Measurements from ENCODE around the gene NOL3. TPM values are rescaled to one million over a fixed set of nuclear protein-coding genes. Genes with fewer than 3 reads are reported as not detected.

Gene NOL3
- total RNA-seq, 1 experiment from 2014 or later = 32.3 TPM

- no peak for DNase-seq (ENCODE audit: low read depth)
Measured at GRCh38 chr16:67188798-67189197, 18.5 kb downstream of the NOL3 start.

DNA sequence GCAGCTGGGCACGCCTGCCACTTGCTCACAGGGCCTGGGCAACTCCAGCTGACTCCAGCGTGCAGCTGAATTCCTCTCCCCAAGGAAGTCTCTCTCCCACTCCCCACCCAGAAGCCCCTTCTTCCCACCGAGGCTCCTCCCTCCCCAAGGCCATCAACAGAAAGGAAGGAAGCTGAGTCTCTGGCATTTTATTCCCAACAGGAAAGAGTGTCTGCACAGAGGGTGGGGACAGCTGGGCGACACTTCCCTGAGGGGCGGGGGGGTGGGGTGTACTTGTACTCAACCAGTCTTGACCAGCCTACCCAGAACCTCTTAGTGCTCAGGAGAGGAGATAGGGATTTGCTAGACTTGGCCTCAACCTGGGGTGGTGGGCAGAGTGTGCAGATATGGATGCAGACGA lies 19.7 kb downstream of the NOL3 start, which contains the start of gene EXOC3L1:
Gene EXOC3L1, minus strand, starts transcription at position 96 of the 400 bp plus-strand sequence. CDS start 460 bp downstream, outside the sequence.
- DNase-seq (ENCODE audit: low read depth) = no peak

DNA sequence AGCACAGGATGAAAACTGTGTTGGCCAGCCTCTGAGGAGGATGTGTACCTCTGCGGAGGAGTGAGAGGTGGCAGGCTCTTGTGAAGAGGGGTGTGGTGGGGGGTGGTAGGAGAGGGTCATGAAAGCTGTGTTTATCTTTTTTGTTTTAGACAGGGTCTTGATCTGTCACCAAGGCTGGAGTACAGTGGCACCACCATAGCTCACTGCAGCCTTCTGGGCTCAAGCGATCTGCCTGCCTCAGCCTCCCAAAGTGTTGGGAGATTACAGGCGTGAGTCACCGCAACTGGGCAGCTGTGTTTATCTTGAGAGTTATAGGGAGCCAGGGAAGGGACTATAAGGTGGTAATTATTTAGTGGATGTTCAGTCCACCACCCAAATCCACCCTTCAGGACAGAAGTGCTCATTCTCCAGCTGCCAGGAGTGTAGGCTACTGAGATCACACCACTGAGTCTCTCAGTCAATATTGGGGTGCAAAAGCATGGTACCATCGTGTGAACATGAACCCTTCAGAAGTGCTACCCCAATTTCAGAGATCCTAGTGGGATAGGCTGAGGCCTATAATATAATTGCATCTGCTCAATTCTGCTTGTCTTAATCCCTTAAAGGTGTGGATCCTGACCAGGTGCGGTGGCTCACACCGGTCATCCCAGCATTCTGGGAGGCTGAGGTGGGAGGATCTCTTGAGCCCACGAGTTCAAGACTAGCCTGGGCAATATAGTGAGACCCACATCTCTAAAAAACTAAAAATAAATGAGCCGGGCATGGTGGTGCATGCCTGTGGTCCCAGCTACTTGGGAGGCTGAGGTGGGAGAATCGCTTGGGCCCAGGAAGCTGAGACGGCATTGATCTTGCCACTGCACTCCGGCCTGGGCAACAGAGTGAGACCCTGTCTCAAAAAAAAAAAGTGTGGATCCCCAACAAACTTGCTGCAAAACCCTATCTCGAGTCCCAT lies 20.4 kb downstream of the NOL3 start:
- peak; percentile 56 for DNase-seq (ENCODE audit: low read depth)

DNA sequence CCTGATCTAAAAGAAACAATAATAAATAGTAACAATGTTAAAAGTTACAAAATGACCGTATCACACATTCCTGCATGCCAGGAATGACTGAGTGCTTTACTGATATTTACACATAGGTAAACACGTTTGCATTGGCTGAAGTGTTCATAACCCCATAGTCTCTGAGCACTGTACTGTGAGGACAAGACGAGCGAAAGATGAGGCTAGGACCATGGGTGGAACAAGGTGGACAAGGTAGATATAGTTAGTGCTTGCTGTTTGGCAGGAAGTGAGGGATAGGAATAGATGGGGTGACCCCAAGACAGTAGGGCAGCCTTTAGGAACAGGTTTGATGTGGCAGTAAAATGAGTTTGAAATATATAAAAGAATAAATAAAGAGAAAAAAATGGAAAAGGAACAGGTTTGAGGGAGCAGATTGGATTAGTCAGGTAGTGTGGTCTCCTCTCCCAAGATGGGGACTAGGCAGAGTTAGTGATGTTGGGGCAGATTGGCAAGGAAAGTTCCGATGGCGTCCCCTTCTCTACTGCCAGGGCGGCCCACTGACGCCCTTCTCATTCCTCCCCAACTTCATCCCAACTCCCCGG lies 21.2 kb downstream of the NOL3 start:
- no peak for DNase-seq (ENCODE audit: low read depth)

- DNase-seq (ENCODE audit: low read depth) = peak; percentile 91
Measured at GRCh38 chr16:67191995-67192681, 21.8 kb downstream of the NOL3 start, which contains the start of gene E2F4. Gene E2F4 (plus strand): TSS chr16:67192155. CDS start chr16:67192228, 73 bp downstream.

DNA sequence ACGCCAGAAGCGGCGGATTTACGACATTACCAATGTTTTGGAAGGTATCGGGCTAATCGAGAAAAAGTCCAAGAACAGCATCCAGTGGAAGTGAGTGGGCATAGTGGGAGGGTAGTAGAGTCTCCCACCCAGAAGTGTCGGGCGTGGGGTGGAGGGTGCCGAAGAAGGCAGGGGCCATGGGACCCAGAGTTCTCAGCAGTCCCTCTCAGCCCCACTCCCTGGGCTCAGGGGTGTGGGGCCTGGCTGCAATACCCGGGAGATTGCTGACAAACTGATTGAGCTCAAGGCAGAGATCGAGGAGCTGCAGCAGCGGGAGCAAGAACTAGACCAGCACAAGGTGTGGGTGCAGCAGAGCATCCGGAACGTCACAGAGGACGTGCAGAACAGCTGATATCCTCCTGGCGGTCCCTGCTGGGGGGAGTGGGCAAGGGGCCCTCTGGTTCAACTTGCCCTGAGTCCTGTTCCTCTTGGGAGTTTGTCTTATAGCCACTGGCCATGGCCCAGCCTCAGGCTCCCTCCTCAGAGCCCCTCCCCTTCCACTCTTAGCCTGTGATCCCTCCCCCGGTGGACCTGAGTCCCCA lies 22.5 kb downstream of the NOL3 start:
- no peak for DNase-seq (ENCODE audit: low read depth)

GRCh38 chr16:67193536-67193935 lies 23.2 kb downstream of the NOL3 start:
- no peak for DNase-seq (ENCODE audit: low read depth)

DNA sequence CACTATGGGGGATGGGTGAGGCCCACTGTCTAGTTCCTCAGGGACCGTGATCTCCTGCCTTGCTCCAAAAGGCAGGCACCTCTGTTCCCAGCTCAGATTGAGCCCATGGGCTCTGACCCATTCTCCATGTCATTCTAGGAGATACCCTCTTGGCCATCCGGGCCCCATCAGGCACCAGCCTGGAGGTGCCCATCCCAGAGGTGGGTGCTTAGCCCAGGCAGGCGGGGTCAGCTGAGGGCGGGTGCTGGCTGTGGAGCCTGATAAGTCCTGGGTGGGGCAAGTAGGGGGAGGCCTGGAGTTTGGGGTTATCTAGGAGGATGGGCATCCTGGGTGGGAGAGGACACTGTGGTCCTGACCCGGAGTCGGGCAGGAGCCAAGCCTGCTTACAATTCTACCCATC lies 23.9 kb downstream of the NOL3 start:
- no peak for DNase-seq (ENCODE audit: low read depth)

DNA sequence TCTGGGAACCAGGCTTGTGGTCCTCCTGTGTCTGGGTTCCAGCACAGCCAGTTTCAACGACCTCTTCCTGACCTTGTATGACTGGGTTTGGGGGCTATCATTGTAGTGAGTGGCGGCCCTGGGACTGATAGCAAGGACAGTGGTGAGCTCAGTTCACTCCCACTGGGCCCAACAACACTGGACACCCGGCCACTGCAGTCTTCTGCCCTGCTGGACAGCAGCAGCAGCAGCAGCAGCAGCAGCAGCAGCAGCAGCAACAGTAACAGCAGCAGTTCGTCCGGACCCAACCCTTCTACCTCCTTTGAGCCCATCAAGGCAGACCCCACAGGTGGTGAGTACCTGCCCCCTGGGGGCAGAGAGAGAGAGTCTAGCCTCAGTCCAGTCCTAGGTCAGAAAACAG lies 25.3 kb downstream of the NOL3 start:
- no peak for DNase-seq (ENCODE audit: low read depth)

- no peak for DNase-seq (ENCODE audit: low read depth)
Measured at GRCh38 chr16:67196881-67197280, 26.5 kb downstream of the NOL3 start.

- DNase-seq (ENCODE audit: low read depth) = no peak
Measured at GRCh38 chr16:67197704-67198103, 27.4 kb downstream of the NOL3 start.

DNA sequence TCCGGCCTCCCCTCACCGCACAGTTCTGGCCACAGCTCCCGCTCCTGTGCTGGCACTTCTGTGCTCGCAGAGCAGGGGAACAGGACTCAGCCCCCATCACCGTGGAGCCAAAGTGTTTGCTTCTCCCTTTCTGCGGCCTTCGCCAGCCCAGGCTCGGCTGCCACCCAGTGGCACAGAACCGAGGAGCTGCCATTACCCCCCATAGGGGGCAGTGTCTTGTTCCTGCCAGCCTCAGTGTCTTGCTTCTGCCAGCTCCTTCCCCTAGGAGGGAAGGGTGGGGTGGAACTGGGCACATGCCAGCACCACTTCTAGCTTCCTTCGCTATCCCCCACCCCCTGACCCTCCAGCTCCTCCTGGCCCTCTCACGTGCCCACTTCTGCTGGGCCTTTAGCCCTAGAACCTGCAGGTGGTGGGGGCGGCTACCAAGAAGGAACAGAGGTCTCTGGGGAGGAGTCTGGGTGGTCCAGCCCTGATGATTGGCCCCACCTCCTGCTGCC lies 27.9 kb downstream of the NOL3 start:
- DNase-seq (ENCODE audit: low read depth) = no peak

DNA sequence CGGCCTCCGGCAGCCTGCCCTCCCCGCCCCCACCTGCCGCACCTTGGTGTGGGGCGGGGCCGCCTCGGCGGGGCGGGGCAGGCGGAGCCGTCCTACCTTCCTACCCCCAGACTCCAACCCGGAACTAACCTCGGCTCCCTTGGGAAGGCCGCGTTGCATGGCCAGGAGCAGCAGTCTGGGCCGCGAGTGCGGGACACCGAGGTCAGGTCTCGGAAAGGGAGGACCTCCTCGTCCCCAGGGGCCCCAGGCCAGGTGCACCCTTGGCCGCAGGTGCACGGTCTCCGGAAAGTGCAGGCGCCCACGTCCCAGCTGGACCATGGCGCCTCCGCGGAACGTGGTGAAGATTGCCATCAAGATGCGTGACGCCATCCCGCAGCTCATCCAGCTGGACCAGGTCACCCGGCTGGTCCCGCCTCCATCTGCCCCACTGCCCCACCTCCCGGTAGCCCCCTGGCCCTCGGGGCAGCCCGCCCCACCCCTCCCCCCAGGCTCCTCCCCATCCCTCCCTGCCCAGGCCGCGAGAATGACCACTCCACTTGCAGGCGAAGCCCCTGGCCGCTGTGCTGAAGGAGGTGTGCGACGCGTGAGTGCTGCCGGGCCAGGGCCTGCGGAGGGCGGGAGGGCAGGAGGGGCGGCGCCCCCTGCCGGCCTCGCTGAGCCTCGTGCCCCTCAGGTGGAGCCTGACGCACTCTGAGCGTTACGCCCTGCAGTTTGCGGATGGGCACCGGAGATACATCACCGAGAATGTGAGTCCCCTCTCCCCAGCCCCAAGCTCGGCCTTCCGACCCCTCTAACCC lies 28.9 kb downstream of the NOL3 start, which contains the start of gene ELMO3:
Gene ELMO3, plus strand, starts transcription at position 121 of the 797 bp plus-strand sequence. Its CDS starts 196 bp downstream, at position 317.
- no peak for DNase-seq (ENCODE audit: low read depth)

DNA sequence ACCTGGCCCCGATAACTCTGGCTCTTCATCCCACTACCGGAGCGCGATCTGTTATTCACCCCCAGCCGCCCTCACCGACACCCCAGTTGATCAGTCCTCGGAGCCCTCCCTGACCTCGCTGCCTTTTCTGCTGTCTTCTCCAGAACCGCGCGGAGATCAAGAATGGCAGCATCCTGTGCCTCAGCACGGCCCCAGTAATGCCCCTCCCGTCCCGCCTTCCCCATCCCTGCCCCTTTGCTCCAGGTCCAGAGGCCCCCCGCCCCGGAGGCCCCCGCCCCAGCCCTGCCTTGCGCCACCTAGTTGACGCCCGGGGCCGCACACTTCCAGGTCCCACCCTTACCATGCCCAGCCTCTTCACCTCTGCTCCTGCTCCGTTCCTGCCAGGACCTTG lies 29.5 kb downstream of the NOL3 start:
- no peak for DNase-seq (ENCODE audit: low read depth)

DNA sequence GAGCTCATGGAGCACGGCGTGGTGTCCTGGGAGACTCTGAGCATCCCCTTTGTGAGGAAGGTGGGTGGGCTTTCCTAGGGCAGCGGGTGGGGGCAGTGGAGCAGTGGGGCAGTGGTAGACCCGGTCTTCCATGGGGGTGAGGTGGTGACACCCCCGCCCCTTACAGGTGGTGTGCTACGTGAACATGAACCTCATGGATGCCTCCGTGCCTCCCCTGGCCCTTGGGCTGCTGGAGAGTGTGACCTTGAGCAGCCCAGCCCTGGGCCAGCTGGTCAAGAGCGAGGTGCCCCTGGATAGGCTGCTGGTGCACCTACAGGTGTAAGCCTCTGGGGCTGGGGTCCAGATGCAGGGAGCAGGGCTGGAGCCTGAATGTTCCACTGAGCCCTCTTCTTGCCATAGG lies 30.2 kb downstream of the NOL3 start:
- no peak for DNase-seq (ENCODE audit: low read depth)

DNA sequence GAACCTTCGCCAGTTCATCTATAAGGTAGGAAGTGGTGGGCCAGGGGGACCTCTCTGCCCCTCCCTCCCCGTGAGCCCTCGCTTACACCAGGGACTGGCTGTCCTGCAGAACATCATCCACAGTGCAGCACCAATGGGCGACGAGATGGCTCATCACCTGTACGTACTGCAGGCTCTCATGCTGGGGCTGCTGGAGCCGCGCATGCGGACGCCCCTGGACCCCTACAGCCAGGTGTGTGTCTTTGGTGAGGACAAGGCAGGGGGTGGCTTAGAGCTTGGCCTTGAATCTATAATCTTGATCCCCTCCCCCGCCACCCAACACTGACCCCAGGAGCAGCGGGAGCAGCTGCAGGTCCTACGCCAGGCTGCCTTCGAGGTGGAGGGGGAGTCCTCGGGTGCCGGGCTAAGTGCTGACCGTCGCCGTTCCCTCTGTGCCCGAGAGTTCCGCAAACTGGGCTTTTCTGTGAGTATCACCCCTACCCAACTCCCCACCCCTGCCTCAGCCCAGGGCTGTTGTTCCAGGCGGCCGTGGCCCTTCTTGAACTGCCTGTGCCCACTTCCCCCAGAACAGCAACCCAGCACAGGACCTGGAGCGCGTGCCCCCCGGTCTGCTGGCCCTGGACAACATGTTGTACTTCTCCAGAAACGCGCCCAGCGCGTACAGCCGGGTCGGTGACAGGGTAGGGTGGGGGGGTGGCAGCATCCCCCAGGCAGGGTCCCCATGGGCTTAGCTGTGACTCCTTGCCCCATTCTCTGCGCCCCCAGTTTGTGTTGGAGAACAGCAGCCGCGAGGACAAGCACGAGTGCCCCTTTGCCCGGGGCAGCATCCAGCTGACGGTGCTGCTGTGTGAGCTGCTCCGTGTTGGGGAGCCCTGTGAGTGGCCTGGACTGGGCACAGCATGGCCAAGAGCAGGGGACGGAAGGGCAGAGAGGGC lies 31.3 kb downstream of the NOL3 start:
- DNase-seq (ENCODE audit: low read depth) = no peak

DNA sequence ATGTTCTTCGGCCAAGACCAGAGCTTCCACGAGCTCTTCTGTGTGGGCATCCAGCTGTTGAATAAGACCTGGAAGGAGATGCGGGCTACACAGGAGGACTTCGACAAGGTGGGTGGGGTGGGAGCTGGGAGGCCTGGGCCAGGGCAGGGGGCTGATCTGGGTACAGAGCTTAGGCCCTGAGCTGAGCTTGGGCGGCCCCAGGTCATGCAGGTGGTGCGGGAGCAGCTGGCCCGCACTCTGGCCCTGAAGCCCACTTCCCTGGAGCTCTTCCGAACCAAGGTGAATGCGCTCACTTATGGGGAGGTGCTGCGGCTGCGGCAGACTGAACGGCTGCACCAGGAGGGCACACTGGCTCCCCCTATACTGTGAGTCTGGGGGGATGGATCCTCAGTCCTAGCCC lies 32.1 kb downstream of the NOL3 start:
- no peak for DNase-seq (ENCODE audit: low read depth)

DNA sequence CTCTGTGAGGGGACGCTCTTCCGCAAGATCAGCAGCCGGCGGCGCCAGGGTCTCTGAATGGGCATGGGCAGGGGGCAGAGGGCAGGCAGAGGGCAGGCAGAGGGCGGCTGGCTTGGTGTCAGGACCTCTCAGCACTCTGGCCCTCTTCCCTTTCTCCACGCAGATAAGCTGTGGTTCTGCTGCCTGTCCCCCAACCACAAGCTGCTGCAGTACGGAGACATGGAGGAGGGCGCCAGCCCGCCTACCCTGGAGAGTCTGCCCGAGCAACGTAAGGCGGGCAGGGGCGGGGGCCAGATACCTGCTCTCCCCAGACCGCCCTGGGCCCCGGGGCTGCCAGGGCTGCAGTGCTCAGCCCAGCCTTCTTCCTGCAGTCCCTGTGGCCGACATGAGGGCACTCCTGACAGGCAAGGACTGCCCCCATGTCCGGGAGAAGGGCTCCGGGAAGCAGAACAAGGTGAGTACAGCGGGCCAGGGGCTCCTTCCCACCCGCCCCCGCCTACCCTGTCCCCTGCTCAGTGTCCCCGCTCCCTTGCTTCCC lies 32.7 kb downstream of the NOL3 start:
- DNase-seq (ENCODE audit: low read depth) = no peak

GRCh38 chr16:67204076-67204475 lies 33.7 kb downstream of the NOL3 start:
- DNase-seq (ENCODE audit: low read depth) = no peak

Data from RPMI7951 (cell line).